Caco-2 (cell line): ENCODE results near the gene DUSP1. TPM values are rescaled to one million over a fixed set of nuclear protein-coding genes. Genes with fewer than 3 reads are reported as not detected.

Experiments used
- BruUV-seq: library from RNA; stranded (reverse); fragments of 400-500 nt; replicated peaks from 2 replicates; lab custom pipeline; 2021; lab: Mats Ljungman, UMichigan
- CTCF ChIA-PET: fragments of 300-600 bp; sonication (Branson Sonifier 250); formaldehyde crosslinking; loops from one replicate; lab custom pipeline; 2022; ENCODE audit warnings: antibody characterized with exemption; lab: Charles Lee
- POLR2A ChIA-PET: fragments of 300-600 bp; sonication (Branson Sonifier 250); formaldehyde crosslinking; loops from one replicate; lab custom pipeline; 2022; ENCODE audit warnings: antibody characterized with exemption; lab: Charles Lee
- DNase-seq, 2 experiments: peaks; one replicate each; pipeline versions ENCODE4 v3.0.0 to v3.0.0-alpha.2; 2020 to 2022
- H3K27me3 ChIP-seq: replicated peaks from 2 replicates; pipeline ENCODE4 v1.6.0; 2011; ENCODE audit warnings: low read length; ENCODE audit not compliant: control insufficient read depth, insufficient read depth
- H3K36me3 ChIP-seq: 2 replicates; pipeline ENCODE4 v1.5.1; 2011; ENCODE audit warnings: low read length; ENCODE audit not compliant: control insufficient read depth, insufficient read depth
- H3K4me1 ChIP-seq: fragments of 250-450 bp; sonication (Bioruptor Pico); 2 replicates; pipeline ENCODE4 v1.5.1; 2020; ENCODE audit warnings: mild to moderate bottlenecking
- H3K4me3 ChIP-seq: 2 replicates; pipeline ENCODE4 v1.5.1; 2011; ENCODE audit warnings: low read depth, mild to moderate bottlenecking, control low read depth, low read length
- H3K9me3 ChIP-seq: fragments of 250-450 bp; sonication (Bioruptor Pico); 2 replicates; pipeline ENCODE4 v1.5.1; 2020; ENCODE audit warnings: mild to moderate bottlenecking, moderate library complexity
- H3K27ac Mint-ChIP-seq: one replicate; pipeline ENCODE4 v1.8.0; 2022; ENCODE audit warnings: mixed read lengths; ENCODE audit not compliant: unreplicated experiment
- H3K27me3 Mint-ChIP-seq: one replicate; pipeline ENCODE4 v1.8.0; 2022; ENCODE audit warnings: mixed read lengths; ENCODE audit not compliant: insufficient read depth, unreplicated experiment
- H3K36me3 Mint-ChIP-seq: one replicate; pipeline ENCODE4 v1.8.0; 2022; ENCODE audit warnings: mild to moderate bottlenecking, mixed read lengths; ENCODE audit not compliant: insufficient read depth, unreplicated experiment
- H3K4me1 Mint-ChIP-seq: one replicate; pipeline ENCODE4 v1.8.0; 2022; ENCODE audit warnings: low read depth, mixed read lengths; ENCODE audit not compliant: unreplicated experiment
- H3K4me3 Mint-ChIP-seq: one replicate; pipeline ENCODE4 v1.8.0; 2022; ENCODE audit warnings: mild to moderate bottlenecking, moderate library complexity, mixed read lengths; ENCODE audit not compliant: unreplicated experiment
- H3K9me3 Mint-ChIP-seq: one replicate; pipeline ENCODE4 v1.8.0; 2022; ENCODE audit warnings: mixed read lengths; ENCODE audit not compliant: unreplicated experiment
- intact Hi-C: fragments of 100-400 bp; cut with micrococcal nuclease; formaldehyde crosslinking; loops from one replicate; pipeline ENCODE4 v1.10.0; 2022; ENCODE audit not compliant: unreplicated experiment
- total RNA-seq: library from RNA; stranded (reverse); gene quantifications from 2 replicates; pipeline ENCODE4 v1.2.3, GENCODE V29; 2022
- TF ChIP-seq, protein P1 (sequence below), 2 experiments: fragments of 200-600 bp in 1 of 2; IDR thresholded peaks; 1 replicate in 1 of 2; 2 replicates in 1 of 2; pipeline versions ENCODE4 v1.5.1 to v1.8.0; 2011 to 2022; ENCODE audit warnings: antibody characterized with exemption in 1 of 2, control low read depth in 1 of 2, inconsistent platforms in 1 of 2, low read depth in 1 of 2, low read length in 1 of 2, mild to moderate bottlenecking in 1 of 2, moderate library complexity in 1 of 2; ENCODE audit not compliant: insufficient read depth in 1 of 2, severe bottlenecking in 1 of 2, unreplicated experiment in 1 of 2

DUSP1 gene
- total RNA-seq, 1 experiment from 2014 or later = 28.3 TPM

DNA sequence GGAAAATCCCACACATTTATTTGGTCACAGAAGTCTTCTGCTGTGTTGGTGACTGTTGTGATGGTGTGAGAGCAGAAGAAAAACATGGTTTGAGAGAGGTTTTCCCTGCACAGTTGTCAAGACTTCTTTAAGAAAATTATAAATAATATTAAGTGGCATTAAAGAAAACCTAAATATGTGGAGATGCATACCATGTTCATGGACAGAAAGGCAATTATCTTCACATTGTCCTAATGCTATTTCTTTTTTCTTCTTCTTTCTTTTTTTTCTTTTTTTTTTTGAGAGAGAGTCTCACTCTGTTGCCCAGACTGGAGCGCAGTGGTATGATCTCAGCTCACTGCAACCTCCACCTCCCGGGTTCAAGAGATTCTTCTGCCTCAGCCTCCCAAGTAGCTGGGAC lies 38.8 kb upstream of the DUSP1 start:
- Histone ChIP-seq H3K4me3 (no peak overlapping the region), H3K9me3 (peaks cover 16% of the 10 kb centered on the region; the same call in 1 of the 2 replicates), H3K36me3 (no peaks in the 10 kb centered on the region), H3K4me1 (peaks cover 11% of the 10 kb centered on the region; the same call in 1 of the 2 replicates), H3K27me3 (no peaks in the 10 kb centered on the region)
- no peak for DNase-seq
- ChIA-PET POLR2A (no interaction called here), CTCF (no interaction called here)
- TF ChIP-seq, protein P1, sequence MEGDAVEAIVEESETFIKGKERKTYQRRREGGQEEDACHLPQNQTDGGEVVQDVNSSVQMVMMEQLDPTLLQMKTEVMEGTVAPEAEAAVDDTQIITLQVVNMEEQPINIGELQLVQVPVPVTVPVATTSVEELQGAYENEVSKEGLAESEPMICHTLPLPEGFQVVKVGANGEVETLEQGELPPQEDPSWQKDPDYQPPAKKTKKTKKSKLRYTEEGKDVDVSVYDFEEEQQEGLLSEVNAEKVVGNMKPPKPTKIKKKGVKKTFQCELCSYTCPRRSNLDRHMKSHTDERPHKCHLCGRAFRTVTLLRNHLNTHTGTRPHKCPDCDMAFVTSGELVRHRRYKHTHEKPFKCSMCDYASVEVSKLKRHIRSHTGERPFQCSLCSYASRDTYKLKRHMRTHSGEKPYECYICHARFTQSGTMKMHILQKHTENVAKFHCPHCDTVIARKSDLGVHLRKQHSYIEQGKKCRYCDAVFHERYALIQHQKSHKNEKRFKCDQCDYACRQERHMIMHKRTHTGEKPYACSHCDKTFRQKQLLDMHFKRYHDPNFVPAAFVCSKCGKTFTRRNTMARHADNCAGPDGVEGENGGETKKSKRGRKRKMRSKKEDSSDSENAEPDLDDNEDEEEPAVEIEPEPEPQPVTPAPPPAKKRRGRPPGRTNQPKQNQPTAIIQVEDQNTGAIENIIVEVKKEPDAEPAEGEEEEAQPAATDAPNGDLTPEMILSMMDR (IDR thresholded peaks at IDR 0.05; ENCODE audit: insufficient read depth in 1 of 2, low read depth in 1 of 2, low read length in 1 of 2, severe bottlenecking in 1 of 2, unreplicated experiment in 1 of 2) = no peak
- intact Hi-C loops = no loop called here
- H3K4me3 Mint-ChIP-seq = no peak overlapping the region
- peaks cover 16% of the 10 kb centered on the region for H3K9me3 Mint-ChIP-seq
- H3K36me3 Mint-ChIP-seq = peaks cover 4% of the 10 kb centered on the region
- no peak overlapping the region for H3K27ac Mint-ChIP-seq
- no peaks in the 10 kb centered on the region for H3K27me3 Mint-ChIP-seq
- H3K4me1 Mint-ChIP-seq = no peaks in the 10 kb centered on the region
- BruUV-seq = no TSS peak

DNA sequence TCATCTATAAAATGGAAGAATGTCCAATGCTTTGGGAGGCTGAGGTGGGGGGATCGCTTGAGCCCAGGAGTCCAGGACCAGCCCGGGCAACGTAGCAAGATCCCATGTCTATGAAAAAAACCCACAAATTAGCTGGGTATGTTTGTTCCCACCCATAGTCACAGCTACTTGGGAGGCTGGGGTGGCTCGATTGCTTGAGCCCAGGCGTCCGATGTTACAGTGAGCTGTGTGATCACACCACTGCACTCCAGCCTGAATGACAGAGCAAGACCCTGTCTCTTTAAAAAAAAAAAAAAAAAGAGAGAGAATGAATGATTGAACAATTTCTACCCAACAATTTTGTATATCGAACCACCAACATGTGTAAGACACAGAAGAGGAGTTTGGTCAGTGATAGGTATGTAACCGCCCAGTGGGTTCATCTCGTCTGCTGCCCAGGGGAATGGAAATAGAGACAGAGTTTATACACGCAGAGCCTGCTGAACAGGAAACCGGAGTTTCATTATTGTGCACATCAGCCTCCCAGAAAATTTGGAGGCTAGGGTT lies 36.8 kb upstream of the DUSP1 start:
- TSS peak; percentile 47 for BruUV-seq
- no peak for DNase-seq
- peaks cover 16% of the 10 kb centered on the region; the same call in 1 of the 2 replicates for H3K9me3 ChIP-seq
- Mint-ChIP-seq H3K36me3 (peaks cover 4% of the 10 kb centered on the region), H3K4me1 (no peaks in the 10 kb centered on the region), H3K27me3 (no peaks in the 10 kb centered on the region), H3K4me3 (no peak overlapping the region), H3K9me3 (peaks cover 16% of the 10 kb centered on the region), H3K27ac (peak overlapping the region; percentile 74)
- CTCF ChIA-PET = interaction anchor here (0.7 kb wide), 1 partner anchor 97 kb away, joined by 3 read pairs; no protein-coding TSS in a partner anchor
- TF ChIP-seq, protein P1 (IDR thresholded peaks at IDR 0.05; ENCODE audit: insufficient read depth in 1 of 2, low read depth in 1 of 2, low read length in 1 of 2, severe bottlenecking in 1 of 2, unreplicated experiment in 1 of 2) = no peak
- no peak overlapping the region for H3K4me3 ChIP-seq
- no peaks in the 10 kb centered on the region for H3K27me3 ChIP-seq
- intact Hi-C loops = no loop called here
- POLR2A ChIA-PET = interaction anchor here (0.6 kb wide), 1 partner anchor 801 kb away, joined by 3 read pairs; the partner anchor contains the start of gene FBXW11
- peaks cover 11% of the 10 kb centered on the region; the same call in 1 of the 2 replicates for H3K4me1 ChIP-seq
- H3K36me3 ChIP-seq = no peaks in the 10 kb centered on the region

DNA sequence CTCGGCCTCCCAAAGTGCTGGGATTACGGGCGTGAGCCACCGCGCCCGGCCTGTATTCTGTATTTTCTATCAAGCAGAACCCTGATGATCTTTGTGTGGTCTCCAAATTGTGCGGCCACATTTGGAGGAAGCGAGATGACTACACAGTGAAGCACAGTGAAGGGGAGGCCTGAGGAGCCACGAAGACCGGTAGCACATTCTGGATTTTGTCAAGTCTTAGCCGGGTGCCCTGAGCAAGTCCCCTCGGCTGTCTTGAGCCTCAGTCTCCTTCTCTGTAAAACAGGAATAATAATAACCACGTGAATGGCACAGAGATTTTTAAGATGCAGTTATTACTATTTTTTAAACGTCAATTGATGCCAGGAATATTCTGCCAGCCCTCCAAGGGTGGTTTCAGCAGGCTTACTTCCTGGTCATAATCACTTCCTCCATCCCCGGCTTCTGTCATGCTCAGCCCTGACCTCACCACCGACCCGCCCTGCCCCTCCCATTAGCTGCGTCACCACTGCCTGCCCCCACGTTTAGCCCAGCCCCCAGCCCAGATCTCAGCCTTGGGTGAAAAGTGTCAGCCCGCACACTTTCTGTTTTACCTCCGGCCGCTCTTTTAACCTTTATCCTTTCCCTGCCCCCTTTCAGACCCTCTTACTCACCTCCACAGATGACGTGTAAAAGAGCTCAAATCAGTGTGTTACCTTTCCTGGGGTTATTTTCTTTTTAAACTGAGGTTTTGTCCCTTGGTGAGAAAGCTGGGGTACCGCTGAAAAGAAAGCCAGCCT lies 36.1 kb upstream of the DUSP1 start:
- Histone ChIP-seq H3K9me3 (peaks cover 16% of the 10 kb centered on the region; the same call in 1 of the 2 replicates), H3K4me1 (peaks cover 11% of the 10 kb centered on the region; the same call in 1 of the 2 replicates), H3K36me3 (no peaks in the 10 kb centered on the region), H3K4me3 (no peak overlapping the region), H3K27me3 (no peaks in the 10 kb centered on the region)
- Mint-ChIP-seq H3K27me3 (no peaks in the 10 kb centered on the region), H3K9me3 (peaks cover 16% of the 10 kb centered on the region), H3K4me3 (no peak overlapping the region), H3K36me3 (peaks cover 4% of the 10 kb centered on the region), H3K27ac (peak overlapping the region; percentile 74), H3K4me1 (no peaks in the 10 kb centered on the region)
- TF ChIP-seq, protein P1 (IDR thresholded peaks at IDR 0.05; ENCODE audit: insufficient read depth in 1 of 2, low read depth in 1 of 2, low read length in 1 of 2, severe bottlenecking in 1 of 2, unreplicated experiment in 1 of 2) = no peak
- DNase-seq = peak; percentile 37 to 74
- ChIA-PET POLR2A (interaction anchor here (0.6 kb wide), 2 partner anchors 9 to 801 kb away, joined by 3 to 4 read pairs; partner anchors contain the start of gene FBXW11), CTCF (interaction anchor here (0.7 kb wide), 1 partner anchor 98 kb away, joined by 3 read pairs; no protein-coding TSS in a partner anchor)
- intact Hi-C loops = no loop called here
- no TSS peak for BruUV-seq
